ENCODE results near the gene EDC4. TPM values are rescaled to one million over a fixed set of nuclear protein-coding genes. Genes with fewer than 3 reads are reported as not detected.
A peak's percentile ranks its signal among the peaks of the same experiment; 100 is the strongest.

EDC4 gene
- total RNA-seq, 1 donor from 2014 or later = 125 TPM

- no peaks in the 10 kb centered on the region for H3K9me3 ChIP-seq
- H3K4me3 ChIP-seq = no peak overlapping the region
- H3K36me3 ChIP-seq = peaks cover 47 to 58% of the 10 kb centered on the region in 2 donors
- intact Hi-C loops (cut with DNase I) = no loop called here
- H3K27me3 ChIP-seq = no peaks in the 10 kb centered on the region
- TF ChIP-seq, protein P1, sequence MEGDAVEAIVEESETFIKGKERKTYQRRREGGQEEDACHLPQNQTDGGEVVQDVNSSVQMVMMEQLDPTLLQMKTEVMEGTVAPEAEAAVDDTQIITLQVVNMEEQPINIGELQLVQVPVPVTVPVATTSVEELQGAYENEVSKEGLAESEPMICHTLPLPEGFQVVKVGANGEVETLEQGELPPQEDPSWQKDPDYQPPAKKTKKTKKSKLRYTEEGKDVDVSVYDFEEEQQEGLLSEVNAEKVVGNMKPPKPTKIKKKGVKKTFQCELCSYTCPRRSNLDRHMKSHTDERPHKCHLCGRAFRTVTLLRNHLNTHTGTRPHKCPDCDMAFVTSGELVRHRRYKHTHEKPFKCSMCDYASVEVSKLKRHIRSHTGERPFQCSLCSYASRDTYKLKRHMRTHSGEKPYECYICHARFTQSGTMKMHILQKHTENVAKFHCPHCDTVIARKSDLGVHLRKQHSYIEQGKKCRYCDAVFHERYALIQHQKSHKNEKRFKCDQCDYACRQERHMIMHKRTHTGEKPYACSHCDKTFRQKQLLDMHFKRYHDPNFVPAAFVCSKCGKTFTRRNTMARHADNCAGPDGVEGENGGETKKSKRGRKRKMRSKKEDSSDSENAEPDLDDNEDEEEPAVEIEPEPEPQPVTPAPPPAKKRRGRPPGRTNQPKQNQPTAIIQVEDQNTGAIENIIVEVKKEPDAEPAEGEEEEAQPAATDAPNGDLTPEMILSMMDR (IDR thresholded peaks at IDR 0.05) = peak in 1 of 3 experiments; percentile 25
- peak overlapping the region in 1 of 2 donors; percentile 90 for H3K27ac ChIP-seq
- no peak for DNase-seq (ENCODE audit: low spot score in 2 of 2)
- H3K4me1 ChIP-seq = peaks cover 23 to 39% of the 10 kb centered on the region in 2 donors
Observed at GRCh38 chr16:67865318-67865717, 7.5 kb upstream of the EDC4 start.

DNA sequence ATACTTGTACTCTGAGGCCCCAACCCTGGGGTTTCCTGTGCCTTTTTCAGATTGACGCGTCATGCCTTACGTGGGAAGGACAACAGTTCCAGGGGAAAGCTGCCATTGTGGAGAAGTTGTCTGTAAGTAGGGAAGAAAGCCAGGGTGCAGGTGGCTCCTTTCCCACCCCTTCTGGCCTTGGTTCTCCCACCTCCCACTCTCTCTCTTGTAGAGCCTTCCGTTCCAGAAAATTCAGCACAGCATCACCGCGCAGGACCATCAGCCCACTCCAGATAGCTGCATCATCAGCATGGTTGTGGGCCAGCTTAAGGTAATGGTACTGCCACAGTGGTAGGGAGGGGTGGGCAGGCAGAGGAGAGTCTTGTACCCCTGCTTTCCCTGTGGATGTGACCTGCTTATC, 4.6 kb upstream of the EDC4 start:
- DNase-seq (ENCODE audit: low spot score in 2 of 2) = no peak
- no peak overlapping the region for H3K4me3 ChIP-seq
- peak overlapping the region; percentile 38 to 49 for H3K27ac ChIP-seq
- H3K4me1 ChIP-seq = peaks cover 9 to 20% of the 10 kb centered on the region in 2 donors
- H3K9me3 ChIP-seq = no peaks in the 10 kb centered on the region
- TF ChIP-seq, protein P1 (IDR thresholded peaks at IDR 0.05) = no peak
- H3K27me3 ChIP-seq = no peaks in the 10 kb centered on the region
- intact Hi-C loops (cut with DNase I) = no loop called here
- peaks cover 58 to 66% of the 10 kb centered on the region in 2 donors for H3K36me3 ChIP-seq

DNA sequence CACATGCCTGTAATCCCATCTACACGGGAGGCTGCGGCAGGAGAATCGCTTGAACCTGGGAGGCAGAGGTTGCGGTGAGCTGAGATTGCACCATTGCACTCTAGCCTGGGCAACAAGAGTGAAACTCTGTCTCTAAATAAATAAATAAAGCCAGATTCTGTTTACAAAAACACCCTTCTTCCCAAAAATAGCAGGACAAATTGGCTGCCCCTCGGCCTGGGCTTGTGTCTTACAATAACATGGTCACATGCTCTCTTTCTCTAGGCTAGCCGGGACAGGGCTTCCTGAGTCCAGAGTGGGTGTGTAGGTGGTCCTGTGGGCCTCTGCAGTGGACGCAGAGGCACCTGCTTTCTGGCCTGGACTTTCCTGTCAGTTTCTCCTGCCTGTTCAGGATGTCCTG, 3.2 kb upstream of the EDC4 start:
- TF ChIP-seq, protein P1 (IDR thresholded peaks at IDR 0.05) = no peak
- H3K27ac ChIP-seq = peak overlapping the region; percentile 38 to 49
- intact Hi-C loops (cut with DNase I) = loop anchor here (5.0 kb wide), 1 partner anchor 37 kb away; no protein-coding TSS in a partner anchor
- peaks cover 58 to 66% of the 10 kb centered on the region in 2 donors for H3K36me3 ChIP-seq
- no peaks in the 10 kb centered on the region for H3K27me3 ChIP-seq
- H3K9me3 ChIP-seq = no peaks in the 10 kb centered on the region
- H3K4me3 ChIP-seq = no peak overlapping the region
- H3K4me1 ChIP-seq = peaks cover 0 to 17% of the 10 kb centered on the region in 2 donors
- no peak for DNase-seq (ENCODE audit: low spot score in 2 of 2)

GRCh38 chr16:67871256-67871655, 1.6 kb upstream of the EDC4 start:
- DNase-seq (ENCODE audit: low spot score in 2 of 2) = no peak
- H3K4me3 ChIP-seq = no peak overlapping the region
- no peak overlapping the region for H3K27ac ChIP-seq
- intact Hi-C loops (cut with DNase I) = loop anchor here (5.0 kb wide), 1 partner anchor 39 kb away; no protein-coding TSS in a partner anchor
- peaks cover 0 to 15% of the 10 kb centered on the region in 2 donors for H3K4me1 ChIP-seq
- TF ChIP-seq, protein P1 (IDR thresholded peaks at IDR 0.05) = no peak
- H3K36me3 ChIP-seq = peaks cover 53 to 57% of the 10 kb centered on the region in 2 donors
- H3K27me3 ChIP-seq = no peaks in the 10 kb centered on the region
- H3K9me3 ChIP-seq = no peaks in the 10 kb centered on the region

GRCh38 chr16:67872131-67872630, 671 bp upstream of the EDC4 start:
- no peak for DNase-seq (ENCODE audit: low spot score in 2 of 2)
- intact Hi-C loops (cut with DNase I) = loop anchor here (5.0 kb wide), 1 partner anchor 40 kb away; no protein-coding TSS in a partner anchor
- peak overlapping the region; percentile 83 to 86 for H3K27ac ChIP-seq
- H3K27me3 ChIP-seq = no peaks in the 10 kb centered on the region
- TF ChIP-seq, protein P1 (IDR thresholded peaks at IDR 0.05) = no peak
- peak overlapping the region; percentile 87 to 91 for H3K4me3 ChIP-seq
- peaks cover 53 to 57% of the 10 kb centered on the region in 2 donors for H3K36me3 ChIP-seq
- no peaks in the 10 kb centered on the region for H3K9me3 ChIP-seq
- H3K4me1 ChIP-seq = peaks cover 0 to 15% of the 10 kb centered on the region in 2 donors
